Measurements from ENCODE around the gene LRRC45.

The LRRC45 gene

GRCh38 chr17:82076018-82076784, 53.1 kb downstream of the LRRC45 start:
- no peak overlapping the region for H2AFZ ChIP-seq (ENCODE audit: low read length)
- peaks cover 26 to 36% of the 10 kb centered on the region in 2 donors for H3K36me3 ChIP-seq (replicated peaks in 1 of 2; ENCODE audit: control insufficient read depth in 2 of 2, insufficient read depth in 2 of 2, low read length in 2 of 2)
- H3K9ac ChIP-seq (ENCODE audit: low read depth, low read length, poor library complexity): no peak overlapping the region
- no peak overlapping the region for H2AK5ac ChIP-seq (ENCODE audit: low read depth, low read length)
- H4K8ac ChIP-seq (ENCODE audit: low read depth, low read length): no peak overlapping the region
- H3K79me1 ChIP-seq (ENCODE audit: low read depth, low read length): peaks cover 12% of the 10 kb centered on the region
- H3K9me3 ChIP-seq (replicated peaks in 1 of 2; ENCODE audit: control insufficient read depth in 2 of 2, insufficient read depth in 1 of 2, low read depth in 1 of 2, low read length in 2 of 2): peaks cover 0 to 1% of the 10 kb centered on the region in 2 donors
- H2BK12ac ChIP-seq (ENCODE audit: low read length): no peak overlapping the region
- no peak overlapping the region for H3K4me2 ChIP-seq (ENCODE audit: insufficient read depth, low read length, poor library complexity, severe bottlenecking)
- no peak overlapping the region for H3K4me3 ChIP-seq (ENCODE audit: low read length in 2 of 2)
- peaks cover 0 to 3% of the 10 kb centered on the region in 2 donors for H3K4me1 ChIP-seq (ENCODE audit: control insufficient read depth in 2 of 2, insufficient read depth in 1 of 2, low read depth in 1 of 2, low read length in 2 of 2)
- H3K18ac ChIP-seq (ENCODE audit: low read length): no peak overlapping the region
- no peak overlapping the region for H3K14ac ChIP-seq (ENCODE audit: low read length)
- H3K27me3 ChIP-seq (ENCODE audit: control insufficient read depth in 3 of 3, insufficient read depth in 3 of 3, low read depth in 1 of 3, low read length in 3 of 3): no peaks in the 10 kb centered on the region
- no peak overlapping the region for H2BK15ac ChIP-seq (ENCODE audit: low read length)
- no peak for DNase-seq (ENCODE audit: low spot score)
- H3K23ac ChIP-seq (ENCODE audit: low read depth, low read length, poor library complexity): no peak overlapping the region
- H3K27ac ChIP-seq (replicated peaks; ENCODE audit: low read length): peak overlapping the region; percentile 22
- no peak overlapping the region for H3K4ac ChIP-seq (ENCODE audit: low read length)
- no peak overlapping the region for H4K91ac ChIP-seq (ENCODE audit: low read depth, low read length, poor library complexity)
- H2BK120ac ChIP-seq (ENCODE audit: low read depth, low read length): no peak overlapping the region
- WGBS, 2 donors (ENCODE audit: extremely low coverage in 2 of 2, insufficient read length in 2 of 2, insufficient replicate concordance in 1 of 2): no CpG with 5 or more reads among the region's 25 CpGs
- H2BK5ac ChIP-seq (ENCODE audit: low read length): no peak overlapping the region

DNA sequence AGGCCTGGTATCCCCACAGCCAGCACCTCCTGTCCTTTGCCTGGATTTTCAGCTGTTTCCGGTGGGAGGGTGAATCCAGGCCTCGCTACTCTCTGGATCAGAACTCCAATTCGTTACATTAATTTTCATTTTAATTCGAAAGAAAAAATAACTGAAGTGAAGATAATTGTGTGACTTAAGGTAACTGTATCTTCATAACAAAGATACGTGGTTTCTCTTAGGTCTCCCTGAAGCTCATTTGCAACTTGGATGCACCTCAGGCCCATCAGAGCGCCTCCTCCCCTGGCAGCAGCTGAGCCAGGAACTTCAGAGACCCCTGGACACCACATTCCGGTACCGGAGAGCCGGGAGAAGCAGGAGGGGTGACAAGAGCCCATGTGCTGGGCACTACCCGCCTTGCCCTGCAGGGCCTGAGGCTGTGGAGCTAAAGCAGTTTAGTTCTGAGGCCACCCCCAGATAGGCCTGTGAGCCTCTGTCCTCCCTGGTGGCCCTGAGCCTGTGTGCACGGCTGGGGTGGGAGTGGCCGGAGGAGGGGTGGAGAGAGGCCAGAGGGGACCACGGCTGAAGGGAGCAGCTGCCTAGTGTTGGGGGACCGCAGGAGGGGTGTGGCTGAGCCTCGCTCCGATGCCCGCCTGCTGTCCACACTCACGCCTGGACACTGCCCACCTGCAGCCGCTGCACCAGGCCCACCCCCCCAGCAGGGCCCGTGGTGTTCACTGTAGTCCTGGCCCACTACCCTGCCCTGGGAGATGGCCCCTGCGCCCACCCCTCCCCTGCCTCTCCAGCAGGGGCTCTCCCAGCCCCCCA, 53.9 kb downstream of the LRRC45 start:
- peaks cover 12% of the 10 kb centered on the region for H3K79me1 ChIP-seq (ENCODE audit: low read depth, low read length)
- DNase-seq (ENCODE audit: low spot score): no peak
- no peak overlapping the region for H3K14ac ChIP-seq (ENCODE audit: low read length)
- no peaks in the 10 kb centered on the region for H3K27me3 ChIP-seq (ENCODE audit: control insufficient read depth in 3 of 3, insufficient read depth in 3 of 3, low read depth in 1 of 3, low read length in 3 of 3)
- no peak overlapping the region for H4K91ac ChIP-seq (ENCODE audit: low read depth, low read length, poor library complexity)
- H2BK15ac ChIP-seq (ENCODE audit: low read length): no peak overlapping the region
- peaks cover 0 to 3% of the 10 kb centered on the region in 2 donors for H3K4me1 ChIP-seq (ENCODE audit: control insufficient read depth in 2 of 2, insufficient read depth in 1 of 2, low read depth in 1 of 2, low read length in 2 of 2)
- no peak overlapping the region for H2AFZ ChIP-seq (ENCODE audit: low read length)
- no peak overlapping the region for H3K4me3 ChIP-seq (ENCODE audit: low read length in 2 of 2)
- H3K4ac ChIP-seq (ENCODE audit: low read length): no peak overlapping the region
- H3K27ac ChIP-seq (replicated peaks; ENCODE audit: low read length): peak overlapping the region; percentile 29
- peaks cover 32 to 43% of the 10 kb centered on the region in 2 donors for H3K36me3 ChIP-seq (replicated peaks in 1 of 2; ENCODE audit: control insufficient read depth in 2 of 2, insufficient read depth in 2 of 2, low read length in 2 of 2)
- WGBS, 2 donors (ENCODE audit: extremely low coverage in 2 of 2, insufficient read length in 2 of 2, insufficient replicate concordance in 1 of 2): no CpG with 5 or more reads among the region's 21 CpGs
- peak overlapping the region; percentile 46 for H2AK5ac ChIP-seq (ENCODE audit: low read depth, low read length)
- no peak overlapping the region for H2BK12ac ChIP-seq (ENCODE audit: low read length)
- H3K9me3 ChIP-seq (replicated peaks in 1 of 2; ENCODE audit: control insufficient read depth in 2 of 2, insufficient read depth in 1 of 2, low read depth in 1 of 2, low read length in 2 of 2): peaks cover 0 to 1% of the 10 kb centered on the region in 2 donors
- no peak overlapping the region for H3K4me2 ChIP-seq (ENCODE audit: insufficient read depth, low read length, poor library complexity, severe bottlenecking)
- H3K23ac ChIP-seq (ENCODE audit: low read depth, low read length, poor library complexity): no peak overlapping the region
- H2BK120ac ChIP-seq (ENCODE audit: low read depth, low read length): no peak overlapping the region
- H4K8ac ChIP-seq (ENCODE audit: low read depth, low read length): no peak overlapping the region
- H3K18ac ChIP-seq (ENCODE audit: low read length): peak overlapping the region; percentile 48
- H3K9ac ChIP-seq (ENCODE audit: low read depth, low read length, poor library complexity): no peak overlapping the region
- no peak overlapping the region for H2BK5ac ChIP-seq (ENCODE audit: low read length)

DNA sequence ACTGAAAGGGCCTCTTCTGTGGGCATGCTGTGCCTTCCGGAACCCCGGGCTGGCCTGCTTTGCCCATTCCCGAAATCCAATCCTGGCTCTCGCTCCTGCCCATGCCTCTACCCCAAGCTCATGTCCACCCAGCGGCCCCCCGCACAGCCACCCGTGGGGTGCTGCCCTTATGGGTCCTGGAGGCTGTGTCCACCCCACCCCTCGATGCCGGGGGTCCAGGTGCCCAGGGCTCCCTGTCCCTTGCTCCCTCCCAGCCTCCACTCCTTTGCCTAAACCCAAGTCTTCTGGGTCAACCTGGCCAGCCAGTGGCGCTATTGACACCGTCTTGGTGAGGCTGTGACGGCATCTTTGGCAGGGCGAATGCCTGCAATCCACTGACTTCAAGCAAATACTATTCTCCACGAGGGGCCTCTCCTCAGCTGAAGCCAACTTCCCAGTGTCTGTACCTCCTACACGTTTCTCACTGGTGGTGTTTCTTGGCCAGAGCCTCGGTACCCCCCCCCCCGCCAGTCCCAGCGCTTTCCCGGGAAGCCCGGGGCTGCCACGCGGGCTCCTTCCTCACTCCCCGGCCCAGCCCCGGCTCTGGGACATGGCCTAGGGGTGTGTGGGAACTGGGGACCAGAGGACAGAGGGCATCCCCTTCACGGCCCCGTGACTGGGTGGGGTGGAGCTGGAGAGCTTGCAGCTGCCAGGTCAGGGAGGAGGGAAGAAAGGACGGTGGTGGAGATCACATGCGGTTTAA, 54.7 kb downstream of the LRRC45 start:
- no peak for DNase-seq (ENCODE audit: low spot score)
- Histone ChIP-seq H3K9ac (ENCODE audit: low read depth, low read length, poor library complexity) (no peak overlapping the region), H3K4me2 (ENCODE audit: insufficient read depth, low read length, poor library complexity, severe bottlenecking) (no peak overlapping the region), H2AK5ac (ENCODE audit: low read depth, low read length) (no peak overlapping the region), H3K23ac (ENCODE audit: low read depth, low read length, poor library complexity) (peak overlapping the region; percentile 80), H3K27me3 (ENCODE audit: control insufficient read depth in 3 of 3, insufficient read depth in 3 of 3, low read depth in 1 of 3, low read length in 3 of 3) (no peaks in the 10 kb centered on the region), H3K9me3 (replicated peaks in 1 of 2; ENCODE audit: control insufficient read depth in 2 of 2, insufficient read depth in 1 of 2, low read depth in 1 of 2, low read length in 2 of 2) (peaks cover 0 to 1% of the 10 kb centered on the region in 2 donors), H4K8ac (ENCODE audit: low read depth, low read length) (no peak overlapping the region), H3K4ac (ENCODE audit: low read length) (no peak overlapping the region), H3K79me1 (ENCODE audit: low read depth, low read length) (peaks cover 15% of the 10 kb centered on the region), H3K4me1 (ENCODE audit: control insufficient read depth in 2 of 2, insufficient read depth in 1 of 2, low read depth in 1 of 2, low read length in 2 of 2) (peaks cover 0 to 3% of the 10 kb centered on the region in 2 donors), H2BK12ac (ENCODE audit: low read length) (no peak overlapping the region), H2BK5ac (ENCODE audit: low read length) (no peak overlapping the region), H4K91ac (ENCODE audit: low read depth, low read length, poor library complexity) (no peak overlapping the region), H3K18ac (ENCODE audit: low read length) (peak overlapping the region; percentile 48), H3K36me3 (replicated peaks in 1 of 2; ENCODE audit: control insufficient read depth in 2 of 2, insufficient read depth in 2 of 2, low read length in 2 of 2) (peaks cover 40 to 51% of the 10 kb centered on the region in 2 donors), H2BK15ac (ENCODE audit: low read length) (no peak overlapping the region), H3K4me3 (ENCODE audit: low read length in 2 of 2) (peak overlapping the region in 1 of 2 donors; percentile 3), H2BK120ac (ENCODE audit: low read depth, low read length) (no peak overlapping the region), H3K14ac (ENCODE audit: low read length) (no peak overlapping the region), H3K27ac (replicated peaks; ENCODE audit: low read length) (no peak overlapping the region), H2AFZ (ENCODE audit: low read length) (no peak overlapping the region)
- WGBS, 2 donors (ENCODE audit: extremely low coverage in 2 of 2, insufficient read length in 2 of 2, insufficient replicate concordance in 1 of 2): no CpG with 5 or more reads among the region's 28 CpGs
